ENCODE measurements around the gene RIC8B. TPM values are rescaled to one million over a fixed set of nuclear protein-coding genes. Genes with fewer than 3 reads are reported as not detected.

The RIC8B gene
- total RNA-seq, 1 experiment from 2014 or later = 29.0 TPM

DNA sequence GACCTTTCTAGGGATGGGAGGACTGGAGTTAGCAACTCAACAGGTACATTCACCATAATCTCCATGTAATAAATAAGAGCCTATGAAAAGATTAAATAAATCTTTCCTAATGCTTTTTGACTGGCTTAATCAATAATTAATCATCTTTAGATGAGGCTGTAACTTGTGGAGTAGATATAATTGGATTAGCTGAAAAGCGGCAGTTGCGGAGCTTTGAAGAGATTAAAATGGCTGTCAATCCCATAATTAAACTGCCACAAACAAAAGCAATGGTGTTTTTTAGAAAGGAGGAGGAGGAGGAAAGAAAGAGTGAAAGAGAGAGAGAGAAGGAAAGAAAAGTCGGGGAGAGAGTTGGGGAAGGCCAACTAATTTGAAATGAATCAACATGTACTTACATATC lies 110.5 kb downstream of the RIC8B start:
- DNase-seq = no peak
- no peak overlapping the region for H3K4me2 ChIP-seq (ENCODE audit: insufficient read depth, insufficient read length, low read length)
- H2BK20ac ChIP-seq (ENCODE audit: low read depth, low read length, poor library complexity, severe bottlenecking) = no peak overlapping the region
- H3K79me2 ChIP-seq (ENCODE audit: insufficient read depth, low read length) = no peaks in the 10 kb centered on the region
- H4K91ac ChIP-seq (ENCODE audit: insufficient read length, low read depth, low read length) = no peak overlapping the region
- no peak overlapping the region for H2BK12ac ChIP-seq (ENCODE audit: insufficient read length, low read depth, low read length)
- H4K20me1 ChIP-seq (ENCODE audit: control insufficient read depth, insufficient read depth, insufficient read length) = no peaks in the 10 kb centered on the region
- no peak overlapping the region for H2AK5ac ChIP-seq (ENCODE audit: insufficient read length, low read length)
- H3K23ac ChIP-seq (ENCODE audit: insufficient read length, low read depth, low read length) = no peak overlapping the region
- H3K4ac ChIP-seq (ENCODE audit: low read depth, low read length) = no peak overlapping the region
- no peaks in the 10 kb centered on the region for H3K4me1 ChIP-seq (ENCODE audit: insufficient read depth, low read length)
- no peaks in the 10 kb centered on the region; a peak in 1 of 4 replicates for H3K4me1 Mint-ChIP-seq
- no peaks in the 10 kb centered on the region for H3K79me1 ChIP-seq (ENCODE audit: insufficient read depth, low read depth, low read length, poor library complexity, severe bottlenecking)
- WGBS (ENCODE audit: extremely low coverage, insufficient read length, low lambda C conversion rate) = 100% methylated on average over 1 of the region's 3 CpGs
- H2BK120ac ChIP-seq (ENCODE audit: low read depth, low read length, poor library complexity, severe bottlenecking) = no peak overlapping the region
- no peaks in the 10 kb centered on the region for H3K27me3 Mint-ChIP-seq (ENCODE audit: low read depth)
- no peak overlapping the region for H3K27ac ChIP-seq (ENCODE audit: insufficient read length, low read depth, low read length)
- H2BK15ac ChIP-seq (ENCODE audit: low read depth, low read length) = no peak overlapping the region
- peaks cover 6 to 40% (median 25%) of the 10 kb centered on the region in 3 experiments; a peak in 6 of 7 replicates for H3K36me3 Mint-ChIP-seq (ENCODE audit: insufficient read depth in 1 of 3, low read depth in 3 of 3)
- no peak overlapping the region for H3K4me3 Mint-ChIP-seq
- H3K9me3 Mint-ChIP-seq = no peaks in the 10 kb centered on the region
- no peak overlapping the region for H3K14ac ChIP-seq (ENCODE audit: insufficient read depth, low read length)
- no peak overlapping the region for H2BK5ac ChIP-seq (ENCODE audit: insufficient read length, low read length)
- no peaks in the 10 kb centered on the region for H3K9me3 ChIP-seq (ENCODE audit: control insufficient read depth, low read depth, low read length)
- H2AFZ ChIP-seq (ENCODE audit: low read length) = no peak overlapping the region
- no peak overlapping the region for H4K5ac ChIP-seq (ENCODE audit: insufficient read length, low read depth, low read length)
- no peak overlapping the region for H3K18ac ChIP-seq (ENCODE audit: insufficient read length, low read depth, low read length)
- TF ChIP-seq, protein P1, sequence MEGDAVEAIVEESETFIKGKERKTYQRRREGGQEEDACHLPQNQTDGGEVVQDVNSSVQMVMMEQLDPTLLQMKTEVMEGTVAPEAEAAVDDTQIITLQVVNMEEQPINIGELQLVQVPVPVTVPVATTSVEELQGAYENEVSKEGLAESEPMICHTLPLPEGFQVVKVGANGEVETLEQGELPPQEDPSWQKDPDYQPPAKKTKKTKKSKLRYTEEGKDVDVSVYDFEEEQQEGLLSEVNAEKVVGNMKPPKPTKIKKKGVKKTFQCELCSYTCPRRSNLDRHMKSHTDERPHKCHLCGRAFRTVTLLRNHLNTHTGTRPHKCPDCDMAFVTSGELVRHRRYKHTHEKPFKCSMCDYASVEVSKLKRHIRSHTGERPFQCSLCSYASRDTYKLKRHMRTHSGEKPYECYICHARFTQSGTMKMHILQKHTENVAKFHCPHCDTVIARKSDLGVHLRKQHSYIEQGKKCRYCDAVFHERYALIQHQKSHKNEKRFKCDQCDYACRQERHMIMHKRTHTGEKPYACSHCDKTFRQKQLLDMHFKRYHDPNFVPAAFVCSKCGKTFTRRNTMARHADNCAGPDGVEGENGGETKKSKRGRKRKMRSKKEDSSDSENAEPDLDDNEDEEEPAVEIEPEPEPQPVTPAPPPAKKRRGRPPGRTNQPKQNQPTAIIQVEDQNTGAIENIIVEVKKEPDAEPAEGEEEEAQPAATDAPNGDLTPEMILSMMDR (conservative IDR thresholded peaks at IDR 0.05) = no peak
- H3K27me3 ChIP-seq (ENCODE audit: insufficient read depth, low read length) = no peaks in the 10 kb centered on the region
- H3K23me2 ChIP-seq (ENCODE audit: insufficient read length, low read depth, low read length, poor library complexity, severe bottlenecking) = no peaks in the 10 kb centered on the region
- H3K9ac ChIP-seq (ENCODE audit: extremely low read depth, insufficient read length, low read length) = no peak overlapping the region
- H3K27ac Mint-ChIP-seq = no peak overlapping the region
- no peak overlapping the region for H4K8ac ChIP-seq (replicated peaks; ENCODE audit: insufficient read length, low read depth, low read length)
- no peak overlapping the region for H3K56ac ChIP-seq (ENCODE audit: insufficient read length, low read depth, low read length)
- no peak overlapping the region for H3T11ph ChIP-seq (ENCODE audit: low read length)

Measured in H9 (cell line).